ENCODE measurements around the gene TPMT.

GRCh38 chr6:18081025-18081668, 73.7 kb downstream of the TPMT start:
- TF ChIP-seq CTCF (IDR thresholded peaks at IDR 0.05; ENCODE audit: insufficient read depth, low read depth, low read length) (no peak), EZH2 (IDR thresholded peaks at IDR 0.05; ENCODE audit: insufficient read depth, low read length) (no peak)
